ENCODE measurements around the gene CHST11.

DNA sequence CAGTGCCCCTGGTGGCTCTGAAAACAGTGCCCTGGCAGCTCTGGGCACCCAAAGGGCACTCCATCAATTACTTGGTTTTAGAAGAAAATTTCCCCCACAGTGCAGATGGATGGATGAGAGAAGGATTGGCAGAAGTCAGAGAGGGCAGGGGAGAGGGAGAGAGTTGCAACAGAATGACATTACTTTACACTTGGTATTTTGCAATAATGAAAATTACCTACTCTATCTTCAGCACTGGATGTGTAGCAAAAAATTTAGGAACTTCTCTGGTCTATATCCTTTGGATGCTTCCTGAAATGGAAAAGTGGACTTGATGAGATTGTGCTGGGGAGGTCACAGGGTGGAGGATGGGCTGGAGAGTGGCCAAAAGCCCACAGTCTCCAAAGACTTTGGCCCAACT lies 193.2 kb downstream of the CHST11 start:
- TF ChIP-seq CTCF (IDR thresholded peaks at IDR 0.05) (no peak), POLR2A (IDR thresholded peaks at IDR 0.05; ENCODE audit: low read depth) (no peak), POLR2AphosphoS5 (IDR thresholded peaks at IDR 0.05) (no peak)

All from esophagus muscularis mucosa (tissue), 3 donors.